GM08714 (cell line): Measurements from ENCODE around the gene PARPBP.
"Not testable (repeated sequence)": the region's sequence is repeated elsewhere in the genome, so short reads cannot be mapped to it uniquely, and the experiment has no call there.

ENCODE experiments used
- H3K4me3 ChIP-seq: fragments of 200-500 bp; sonication (Bioruptor generic); 2 replicates; pipeline ENCODE4 v1.5.1; 2014; ENCODE audit warnings: mild to moderate bottlenecking, low read length, inconsistent platforms
- ZNF274 ChIP-seq: IDR thresholded peaks from 2 replicates; pipeline ENCODE4 v1.6.1; 2012; ENCODE audit warnings: mild to moderate bottlenecking, low read depth, low read length

PARPBP gene

DNA sequence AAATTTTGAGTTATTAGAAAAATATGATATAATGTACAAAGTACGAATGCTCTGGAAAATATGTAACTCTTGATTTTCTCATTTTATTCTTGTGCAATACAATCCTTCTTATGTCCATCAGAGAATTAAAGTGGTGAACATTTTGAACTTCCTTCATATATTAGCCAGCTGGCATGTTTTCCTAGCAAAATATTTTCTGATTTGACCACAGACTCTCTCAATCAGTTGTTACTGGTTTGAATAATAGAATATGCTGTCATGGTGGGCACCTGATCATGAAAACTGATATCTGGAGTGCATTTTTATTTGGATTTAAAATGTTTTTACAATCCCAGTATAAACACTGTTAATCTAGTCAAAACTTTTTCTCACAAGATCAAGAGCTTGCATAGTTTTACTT, 24.2 kb downstream of the PARPBP start:
- H3K4me3 ChIP-seq: no peak overlapping the region
- no peak for TF ChIP-seq ZNF274

DNA sequence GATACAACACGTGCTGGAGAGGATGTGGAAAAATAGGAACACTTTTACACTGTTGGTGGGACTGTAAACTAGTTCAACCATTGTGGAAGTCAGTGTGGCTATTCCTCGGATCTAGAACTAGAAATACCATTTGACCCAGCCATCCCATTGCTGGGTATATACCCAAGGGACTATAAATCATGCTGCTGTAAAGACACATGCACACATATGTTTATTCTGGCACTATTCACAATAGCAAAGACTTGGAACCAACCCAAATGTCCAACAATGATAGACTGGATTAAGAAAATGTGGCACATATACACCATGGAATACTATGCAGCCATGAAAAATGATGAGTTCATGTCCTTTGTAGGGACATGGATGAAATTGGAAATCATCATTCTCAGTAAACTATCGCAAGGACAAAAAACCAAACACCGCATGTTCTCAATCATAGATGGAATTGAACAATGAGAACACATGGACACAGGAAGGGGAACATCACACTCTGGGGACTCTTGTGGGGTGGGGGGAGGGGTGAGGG, 27.1 kb downstream of the PARPBP start:
- not testable (repeated sequence) for H3K4me3 ChIP-seq

DNA sequence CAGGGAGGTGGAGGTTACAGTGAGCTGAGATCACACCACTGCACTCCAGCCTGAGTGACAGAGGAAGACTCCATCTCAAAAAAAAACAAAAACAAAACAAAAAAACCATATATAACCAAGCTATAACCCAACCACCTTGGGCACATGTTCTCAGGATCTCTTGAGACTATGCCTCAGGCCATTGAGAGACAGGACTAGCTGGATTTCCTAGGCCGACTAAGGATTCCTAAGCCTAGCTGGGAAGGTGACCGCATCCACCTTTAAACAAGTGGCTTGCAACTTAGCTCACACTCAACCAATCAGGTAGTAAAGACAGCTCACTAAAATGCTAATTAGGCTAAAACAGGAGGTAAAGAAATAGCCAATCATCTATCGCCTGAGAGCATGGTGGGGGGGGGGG, 35.2 kb downstream of the PARPBP start:
- not testable (repeated sequence) for H3K4me3 ChIP-seq

DNA sequence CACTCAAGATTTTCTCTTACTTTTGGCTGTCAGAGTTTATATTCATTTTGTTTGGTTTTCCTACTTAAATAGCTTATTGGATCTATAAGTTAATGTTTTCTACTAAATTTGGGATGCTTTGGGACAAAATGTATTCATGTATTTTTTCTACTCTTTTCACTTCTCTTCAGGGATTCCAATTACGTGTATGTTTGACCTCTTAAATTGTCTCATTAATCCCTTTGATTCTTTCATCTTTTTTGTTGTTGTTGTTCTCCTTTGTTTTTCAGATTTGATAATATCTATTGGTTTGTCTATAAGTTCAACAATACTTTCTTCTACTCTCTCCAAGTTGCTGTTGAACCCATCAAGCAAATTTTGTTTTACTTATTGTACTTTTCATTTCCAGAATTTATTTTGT, 43.4 kb downstream of the PARPBP start:
- no peak for TF ChIP-seq ZNF274
- H3K4me3 ChIP-seq: no peak overlapping the region

DNA sequence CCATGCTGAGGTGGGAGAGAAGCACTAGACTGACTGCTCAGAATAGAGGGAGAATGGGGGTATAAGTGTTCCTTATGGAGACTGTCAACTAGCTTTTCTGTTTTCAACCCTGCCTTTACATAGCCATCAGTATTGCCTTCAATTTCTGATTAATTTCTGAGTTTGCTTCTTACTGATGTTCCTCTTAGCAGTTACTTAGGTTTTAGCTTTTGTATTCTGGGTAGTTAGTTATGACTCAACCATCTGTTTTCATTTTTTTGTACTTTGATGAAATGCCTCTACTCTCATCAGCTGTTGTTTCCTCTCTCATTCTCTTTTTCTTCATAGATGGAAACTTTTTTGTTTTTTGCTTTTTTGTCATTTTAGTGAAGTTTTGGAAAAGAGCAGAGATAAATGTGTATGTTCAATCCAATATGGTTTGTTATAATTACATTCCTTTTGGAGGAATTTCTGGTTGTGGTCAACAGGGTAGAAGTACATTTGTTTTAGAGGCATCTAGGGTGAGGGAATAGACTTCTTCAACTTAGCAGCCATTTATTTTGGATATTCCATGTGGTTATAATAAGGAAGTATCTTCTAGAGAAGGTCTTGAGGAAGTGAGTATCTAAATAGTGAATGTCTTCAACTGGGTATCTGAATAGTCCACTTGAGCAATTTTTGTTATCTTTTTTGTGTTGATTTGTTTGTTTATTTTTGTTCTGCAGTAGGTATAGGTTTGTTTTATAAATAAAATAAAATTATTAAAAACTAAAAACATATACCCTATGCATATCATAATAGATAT, 48.0 kb downstream of the PARPBP start:
- H3K4me3 ChIP-seq: no peak overlapping the region
- TF ChIP-seq ZNF274: no peak

DNA sequence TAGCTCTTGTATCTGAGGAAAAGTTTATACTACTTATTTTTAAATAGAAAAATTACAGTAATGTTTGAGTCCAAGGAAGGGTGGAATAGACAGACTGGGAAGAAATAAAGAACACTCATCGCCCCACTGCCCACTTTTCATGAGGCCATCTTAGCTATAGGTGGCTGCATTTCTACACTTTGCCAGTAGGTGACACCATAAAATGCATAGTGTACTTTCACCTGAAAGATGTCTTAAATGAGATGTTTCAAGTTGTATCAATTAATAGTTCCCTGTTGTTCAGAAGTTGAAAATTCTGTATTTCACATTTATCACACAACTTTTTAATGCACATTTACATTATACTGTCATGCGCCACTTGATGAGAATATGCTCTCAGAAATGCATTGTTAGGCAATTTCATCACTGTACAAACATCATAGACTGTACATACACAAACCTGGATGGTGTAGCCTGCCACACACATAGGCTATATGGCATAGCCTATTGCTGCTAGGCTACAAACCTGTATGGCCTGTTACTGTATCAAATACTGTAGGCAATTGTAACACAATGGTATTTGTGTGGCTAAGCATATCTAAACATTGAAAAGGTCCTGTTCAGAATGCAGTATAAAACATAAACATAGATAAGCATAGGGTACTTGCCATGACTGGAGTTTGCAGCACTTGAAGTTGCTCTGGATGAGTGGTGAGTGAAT, 50.1 kb downstream of the PARPBP start:
- H3K4me3 ChIP-seq: no peak overlapping the region
- no peak for TF ChIP-seq ZNF274

DNA sequence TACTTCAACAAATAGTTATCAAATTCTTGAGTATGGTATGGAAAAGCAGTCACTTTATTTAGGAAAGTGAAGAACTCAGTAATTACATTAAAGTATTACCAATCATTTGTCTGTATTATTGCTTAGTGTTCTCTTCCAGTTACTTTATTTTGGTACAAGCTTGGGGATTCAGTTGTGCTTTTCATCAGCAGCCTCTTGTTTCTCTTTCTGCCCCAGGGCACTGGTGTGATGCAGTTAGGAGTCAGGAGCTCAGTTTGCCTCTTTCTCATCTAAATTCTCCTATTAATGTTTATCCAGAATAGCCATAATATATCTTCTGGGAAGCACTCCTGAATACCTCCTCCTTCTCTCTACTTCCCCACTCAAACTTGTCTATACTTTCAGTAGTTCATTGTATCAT, 52.0 kb downstream of the PARPBP start:
- H3K4me3 ChIP-seq: no peak overlapping the region
- TF ChIP-seq ZNF274: no peak

DNA sequence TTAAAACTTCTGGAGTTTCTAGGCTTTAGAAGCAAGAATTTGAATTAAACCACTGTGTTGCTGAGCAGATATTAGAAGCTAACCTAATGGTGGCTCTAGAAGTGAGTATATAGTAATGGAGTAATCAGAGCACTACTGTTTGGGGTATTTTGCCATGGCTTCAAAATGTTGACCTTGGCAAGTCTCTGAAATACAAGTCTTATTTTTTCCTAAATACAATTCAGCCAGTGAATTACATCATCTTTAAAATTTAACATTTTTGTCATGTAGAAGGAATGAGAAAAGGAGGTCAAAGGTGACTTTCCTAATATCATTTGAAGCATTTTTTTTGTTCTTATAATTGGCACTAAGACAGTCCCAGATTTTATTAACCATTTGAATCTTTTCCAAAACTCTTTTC, 52.5 kb downstream of the PARPBP start:
- H3K4me3 ChIP-seq: no peak overlapping the region

DNA sequence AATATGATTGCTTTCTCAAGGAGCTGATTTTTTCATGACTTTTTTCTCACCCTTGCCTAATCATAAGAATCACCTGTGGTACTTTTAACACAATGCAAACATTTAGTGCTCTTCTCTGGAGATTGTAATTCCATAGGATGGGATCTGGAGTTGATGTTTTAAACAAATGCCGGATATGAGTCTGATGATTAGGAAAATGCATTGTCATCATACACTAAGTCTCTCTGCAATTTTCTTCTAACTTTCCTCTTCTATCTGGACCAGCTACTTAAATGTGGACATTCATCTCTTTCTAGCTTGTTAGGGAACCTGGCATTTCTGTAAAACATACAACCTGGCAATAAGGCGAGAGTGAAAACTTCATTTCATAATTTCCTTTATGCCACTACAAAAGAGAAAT, 54.1 kb downstream of the PARPBP start:
- no peak overlapping the region for H3K4me3 ChIP-seq
- TF ChIP-seq ZNF274: no peak

More for the DNA sequence above, 52.5 kb downstream of the PARPBP start:
- TF ChIP-seq ZNF274: no peak

DNA sequence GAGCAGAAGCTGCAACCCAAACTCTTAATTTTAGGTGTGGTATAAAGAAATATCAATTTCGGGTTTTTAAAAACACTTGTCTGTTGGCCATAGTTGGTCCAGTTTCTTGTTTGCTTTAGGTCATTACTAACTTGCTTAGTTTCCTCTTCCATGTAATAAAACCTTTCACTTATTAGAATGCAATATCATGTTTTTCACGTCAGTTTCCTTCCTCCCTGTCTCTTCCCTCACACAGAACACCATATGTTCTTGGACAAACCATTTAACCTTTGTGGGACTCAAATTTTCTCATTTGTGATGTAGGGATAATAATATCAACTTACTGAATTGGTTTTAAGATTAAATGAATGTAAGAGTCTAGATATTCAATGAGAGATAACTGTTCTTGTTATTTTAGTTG, 54.8 kb downstream of the PARPBP start:
- no peak for TF ChIP-seq ZNF274

DNA sequence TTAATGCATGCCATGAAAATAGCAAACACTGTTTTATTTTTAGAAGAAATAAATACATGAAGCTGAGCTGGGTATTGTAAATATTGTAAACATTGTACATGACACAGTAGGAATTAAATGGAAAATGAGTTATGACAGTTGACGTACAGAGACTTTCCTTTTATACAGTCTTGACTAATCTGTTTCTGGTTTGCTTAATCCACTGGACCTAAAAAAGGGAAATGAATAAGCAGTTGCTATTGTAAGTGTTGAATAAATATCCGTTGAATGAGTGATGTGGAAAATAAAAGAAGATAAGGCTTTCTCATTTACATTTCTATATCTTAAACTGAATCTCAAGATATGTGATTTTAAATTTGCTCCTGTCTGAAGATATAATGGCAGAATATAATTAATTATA, 62.7 kb downstream of the PARPBP start:
- H3K4me3 ChIP-seq: no peak overlapping the region
- TF ChIP-seq ZNF274: no peak

More for the DNA sequence above, 54.8 kb downstream of the PARPBP start:
- no peak overlapping the region for H3K4me3 ChIP-seq

DNA sequence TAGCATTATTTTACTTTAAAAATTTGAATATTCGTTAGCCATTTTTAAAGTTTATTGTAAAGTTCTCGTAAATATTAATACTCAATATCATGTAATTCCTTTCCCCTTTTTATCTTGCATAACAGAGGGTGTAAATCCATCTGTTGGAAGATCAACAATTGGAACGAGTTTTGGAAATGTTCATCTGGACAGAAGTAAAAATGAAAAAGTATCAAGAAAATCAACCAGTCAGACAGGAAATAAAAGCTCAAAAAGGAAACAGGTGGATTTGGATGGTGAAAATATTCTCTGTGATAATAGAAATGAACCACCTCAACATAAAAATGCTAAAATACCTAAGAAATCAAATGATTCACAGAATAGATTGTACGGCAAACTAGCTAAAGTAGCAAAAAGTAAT, 75.8 kb downstream of the PARPBP start:
- H3K4me3 ChIP-seq: no peak overlapping the region
- no peak for TF ChIP-seq ZNF274

DNA sequence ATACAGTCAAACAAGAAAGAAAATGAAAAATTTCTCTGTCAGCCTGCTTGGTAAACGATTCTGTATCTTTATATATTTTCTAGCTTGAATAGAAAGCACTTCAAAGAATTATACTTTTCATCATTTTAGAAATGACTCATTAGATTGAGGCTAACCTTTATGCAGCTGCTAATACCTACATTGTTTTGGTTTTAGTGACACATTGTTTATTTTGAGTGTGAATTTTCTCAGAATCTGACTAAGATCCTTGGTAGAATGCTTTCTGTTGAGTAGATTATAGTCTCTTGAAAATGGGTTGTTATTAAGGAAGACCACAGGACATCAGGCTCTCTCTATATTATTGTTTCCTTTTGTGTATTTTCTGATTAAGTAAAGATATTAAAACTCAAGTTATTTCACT, 77.8 kb downstream of the PARPBP start, which contains the start of gene PMCH:
TSS of gene PMCH (minus strand) at position 45 of the 400 bp plus-strand sequence. CDS start 63 bp downstream, outside the sequence.
- H3K4me3 ChIP-seq: no peak within 1 kb of the TSS
- TF ChIP-seq ZNF274: no peak

DNA sequence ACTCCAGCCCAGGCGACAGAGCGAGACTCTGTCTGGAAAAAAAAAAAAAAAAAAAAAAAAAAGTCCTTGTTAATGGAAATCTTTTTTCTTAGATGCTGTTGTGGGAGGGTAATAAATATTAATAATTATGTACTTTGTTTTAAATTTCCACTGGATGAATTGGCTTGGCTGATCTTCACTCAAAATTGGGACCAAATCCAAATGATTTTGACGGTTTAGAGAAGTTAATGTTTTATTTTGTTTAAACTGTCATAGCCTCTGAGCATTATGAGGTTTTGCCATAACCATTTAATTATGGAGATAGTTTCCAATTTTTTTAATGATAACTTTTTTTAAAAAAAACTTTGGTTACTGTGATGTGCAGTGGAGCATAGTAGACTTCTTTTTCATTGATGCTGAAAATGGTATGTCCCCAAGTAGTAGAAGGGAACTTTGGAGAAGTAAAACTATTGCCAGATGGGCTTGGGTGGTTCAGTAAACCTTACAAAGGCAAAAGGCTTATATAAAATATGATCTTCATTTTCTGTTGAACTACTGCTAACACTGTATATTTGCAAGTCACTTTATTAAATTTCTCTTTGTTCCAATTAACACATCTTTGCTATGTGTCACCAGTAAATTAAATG, 81.6 kb downstream of the PARPBP start:
- TF ChIP-seq ZNF274: no peak
- H3K4me3 ChIP-seq: no peak overlapping the region

DNA sequence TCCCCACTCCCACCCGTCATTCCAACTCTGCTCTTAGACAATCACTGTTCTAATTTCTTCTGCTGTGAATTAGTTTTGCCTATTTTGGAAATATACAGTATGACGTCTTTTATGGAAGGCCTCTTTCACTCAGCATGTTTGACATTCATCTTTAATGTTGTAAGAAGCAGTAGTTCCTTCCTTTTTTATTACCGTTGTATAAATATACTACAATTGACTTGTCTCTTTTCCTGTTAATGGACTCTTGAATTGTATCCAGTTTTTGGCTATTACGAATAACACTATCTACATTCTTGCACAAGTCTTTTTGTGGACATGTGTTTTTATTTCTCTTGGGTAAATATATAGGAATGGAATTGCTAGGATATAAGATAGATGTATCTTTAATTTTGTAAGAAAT, 82.6 kb downstream of the PARPBP start:
- TF ChIP-seq ZNF274: no peak
- no peak overlapping the region for H3K4me3 ChIP-seq
